Measurements from ENCODE around the gene POLN. TPM values are rescaled to one million over a fixed set of nuclear protein-coding genes. Genes with fewer than 3 reads are reported as not detected.
A peak's percentile ranks its signal among the peaks of the same experiment; 100 is the strongest.

POLN gene
- total RNA-seq, 3 donors from 2014 or later (not counting 1 experiment from before 2014, with no cell fraction given): 2.6 to 6.9 (median 3.3) TPM

- Histone ChIP-seq H3K27me3 (ENCODE audit: control insufficient read depth, insufficient read depth, low read length) (no peaks in the 10 kb centered on the region), H3K27ac (ENCODE audit: low read length) (peak overlapping the region; percentile 72), H3K9me3 (ENCODE audit: control insufficient read depth, insufficient read depth, low read length) (no peaks in the 10 kb centered on the region), H3K36me3 (ENCODE audit: control insufficient read depth, insufficient read depth, low read length) (no peaks in the 10 kb centered on the region), H3K4me3 (ENCODE audit: low read length) (no peak overlapping the region), H3K4me1 (ENCODE audit: control insufficient read depth, insufficient read depth, low read length) (peaks cover 40% of the 10 kb centered on the region)
- peak in 1 of 2 donors; percentile 16 for DNase-seq
- intact Hi-C loops (cut with micrococcal nuclease): loop anchor here (2.0 kb wide), 1 partner anchor 65 kb away; no protein-coding TSS in a partner anchor
- Mint-ChIP-seq H3K4me3 (peak overlapping the region; percentile 78), H3K27me3 (ENCODE audit: low read depth in 2 of 2) (no peaks in the 10 kb centered on the region), H3K9me3 (no peaks in the 10 kb centered on the region), H3K27ac (peak overlapping the region; percentile 95), H3K4me1 (peaks cover 11 to 24% of the 10 kb centered on the region in 2 donors), H3K36me3 (no peaks in the 10 kb centered on the region)
- 92% methylated on average over 11 of the region's 11 CpGs for WGBS (ENCODE audit: insufficient coverage)
- ATAC-seq: no peak
- no peak for TF ChIP-seq CTCF (IDR thresholded peaks at IDR 0.05)
These were observed 48.0 kb upstream of the POLN start for GRCh38 chr4:2289955-2290333.

- H3K27me3 Mint-ChIP-seq (ENCODE audit: low read depth in 2 of 2): no peaks in the 10 kb centered on the region
- TF ChIP-seq CTCF (IDR thresholded peaks at IDR 0.05): no peak
These were observed 47.5 kb upstream of the POLN start for GRCh38 chr4:2289311-2289954.

GRCh38 chr4:2288051-2288541, 46.2 kb upstream of the POLN start:
- no peak for ATAC-seq
- Mint-ChIP-seq H3K4me3 (no peak overlapping the region), H3K27ac (peak overlapping the region in 1 of 2 donors; percentile 58), H3K9me3 (no peaks in the 10 kb centered on the region), H3K27me3 (ENCODE audit: low read depth in 2 of 2) (no peaks in the 10 kb centered on the region), H3K36me3 (no peaks in the 10 kb centered on the region), H3K4me1 (peaks cover 11 to 30% of the 10 kb centered on the region in 2 donors)
- WGBS (ENCODE audit: insufficient coverage): 92% methylated on average over 10 of the region's 10 CpGs
- no peak for DNase-seq
- Histone ChIP-seq H3K27me3 (ENCODE audit: control insufficient read depth, insufficient read depth, low read length) (no peaks in the 10 kb centered on the region), H3K36me3 (ENCODE audit: control insufficient read depth, insufficient read depth, low read length) (no peaks in the 10 kb centered on the region), H3K4me1 (ENCODE audit: control insufficient read depth, insufficient read depth, low read length) (peaks cover 40% of the 10 kb centered on the region), H3K4me3 (ENCODE audit: low read length) (no peak overlapping the region), H3K27ac (ENCODE audit: low read length) (no peak overlapping the region), H3K9me3 (ENCODE audit: control insufficient read depth, insufficient read depth, low read length) (no peaks in the 10 kb centered on the region)
- intact Hi-C loops (cut with micrococcal nuclease): no loop called here
- no peak for TF ChIP-seq CTCF (IDR thresholded peaks at IDR 0.05)

More at GRCh38 chr4:2289311-2289954, 47.5 kb upstream of the POLN start:
- Histone ChIP-seq H3K4me1 (ENCODE audit: control insufficient read depth, insufficient read depth, low read length) (peaks cover 40% of the 10 kb centered on the region), H3K9me3 (ENCODE audit: control insufficient read depth, insufficient read depth, low read length) (no peaks in the 10 kb centered on the region), H3K27ac (ENCODE audit: low read length) (no peak overlapping the region), H3K27me3 (ENCODE audit: control insufficient read depth, insufficient read depth, low read length) (no peaks in the 10 kb centered on the region), H3K4me3 (ENCODE audit: low read length) (no peak overlapping the region), H3K36me3 (ENCODE audit: control insufficient read depth, insufficient read depth, low read length) (no peaks in the 10 kb centered on the region)
- H3K4me1 Mint-ChIP-seq: peaks cover 11 to 25% of the 10 kb centered on the region in 2 donors
- H3K36me3 Mint-ChIP-seq: no peaks in the 10 kb centered on the region
- no peak for ATAC-seq
- peak overlapping the region; percentile 95 for H3K27ac Mint-ChIP-seq
- H3K4me3 Mint-ChIP-seq: no peak overlapping the region
- peak in 1 of 2 donors; percentile 14 for DNase-seq
- intact Hi-C loops (cut with micrococcal nuclease): no loop called here
- H3K9me3 Mint-ChIP-seq: no peaks in the 10 kb centered on the region
- WGBS (ENCODE audit: insufficient coverage): 94% methylated on average over 14 of the region's 14 CpGs

- no peak overlapping the region for H3K4me3 ChIP-seq (ENCODE audit: low read length)
- no peaks in the 10 kb centered on the region for H3K36me3 ChIP-seq (ENCODE audit: control insufficient read depth, insufficient read depth, low read length)
- intact Hi-C loops (cut with micrococcal nuclease): no loop called here
- no peaks in the 10 kb centered on the region for H3K9me3 ChIP-seq (ENCODE audit: control insufficient read depth, insufficient read depth, low read length)
- no peak for TF ChIP-seq CTCF (IDR thresholded peaks at IDR 0.05)
- H3K27me3 Mint-ChIP-seq (ENCODE audit: low read depth in 2 of 2): no peaks in the 10 kb centered on the region
- H3K4me1 ChIP-seq (ENCODE audit: control insufficient read depth, insufficient read depth, low read length): peaks cover 45% of the 10 kb centered on the region
- peaks cover 16 to 36% of the 10 kb centered on the region in 2 donors for H3K4me1 Mint-ChIP-seq
- H3K9me3 Mint-ChIP-seq: no peaks in the 10 kb centered on the region
- ATAC-seq (no peak), DNase-seq (no peak)
- H3K4me3 Mint-ChIP-seq: no peak overlapping the region
- H3K27ac Mint-ChIP-seq: peak overlapping the region in 1 of 2 donors; percentile 58
- no peak overlapping the region for H3K27ac ChIP-seq (ENCODE audit: low read length)
- H3K27me3 ChIP-seq (ENCODE audit: control insufficient read depth, insufficient read depth, low read length): no peaks in the 10 kb centered on the region
- WGBS (ENCODE audit: insufficient coverage): 98% methylated on average over 9 of the region's 9 CpGs
- no peaks in the 10 kb centered on the region for H3K36me3 Mint-ChIP-seq
These were observed 45.6 kb upstream of the POLN start for GRCh38 chr4:2287594-2287915.

Measured in natural killer cell (primary cell).